NCI-H446 treated with DMSO at 0.1 percent for 48 hours (cell line): ENCODE data around the gene TSSK3.
"Not testable (repeated sequence)": the region's sequence is repeated elsewhere in the genome, so short reads cannot be mapped to it uniquely, and the experiment has no call there.

ENCODE experiments used
- DNase-seq: peaks from one replicate; lab custom pipeline; 2025; lab: John Stamatoyannopoulos, UW

TSSK3 gene

DNA sequence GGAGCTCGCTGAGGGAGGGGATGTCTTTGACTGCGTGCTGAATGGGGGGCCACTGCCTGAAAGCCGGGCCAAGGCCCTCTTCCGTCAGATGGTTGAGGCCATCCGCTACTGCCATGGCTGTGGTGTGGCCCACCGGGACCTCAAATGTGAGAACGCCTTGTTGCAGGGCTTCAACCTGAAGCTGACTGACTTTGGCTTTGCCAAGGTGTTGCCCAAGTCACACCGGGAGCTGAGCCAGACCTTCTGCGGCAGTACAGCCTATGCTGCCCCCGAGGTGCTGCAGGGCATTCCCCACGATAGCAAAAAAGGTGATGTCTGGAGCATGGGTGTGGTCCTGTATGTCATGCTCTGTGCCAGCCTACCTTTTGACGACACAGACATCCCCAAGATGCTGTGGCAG, 1.4 kb downstream of the TSSK3 start:
- DNase-seq = no peak

DNA sequence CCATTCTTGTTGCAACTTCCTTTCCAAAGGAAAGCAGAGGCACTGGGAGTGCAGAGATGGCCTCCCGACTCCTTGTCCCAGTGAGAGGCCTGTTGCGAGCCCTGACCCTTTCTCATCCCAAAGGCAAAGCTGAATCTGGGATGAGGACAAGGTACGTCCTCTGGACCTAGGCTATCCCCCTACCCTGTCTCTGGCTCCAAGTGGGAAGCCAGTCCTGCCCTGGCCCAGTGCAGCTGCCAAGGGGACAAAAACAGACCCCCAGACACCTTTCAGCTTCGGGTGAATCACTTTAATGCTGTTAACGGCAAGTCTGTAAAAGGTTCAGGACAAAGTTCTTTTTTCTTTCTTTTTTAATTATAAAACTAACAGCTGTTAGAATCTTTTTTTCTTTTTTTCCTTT, 2.5 kb downstream of the TSSK3 start:
- DNase-seq = no peak

DNA sequence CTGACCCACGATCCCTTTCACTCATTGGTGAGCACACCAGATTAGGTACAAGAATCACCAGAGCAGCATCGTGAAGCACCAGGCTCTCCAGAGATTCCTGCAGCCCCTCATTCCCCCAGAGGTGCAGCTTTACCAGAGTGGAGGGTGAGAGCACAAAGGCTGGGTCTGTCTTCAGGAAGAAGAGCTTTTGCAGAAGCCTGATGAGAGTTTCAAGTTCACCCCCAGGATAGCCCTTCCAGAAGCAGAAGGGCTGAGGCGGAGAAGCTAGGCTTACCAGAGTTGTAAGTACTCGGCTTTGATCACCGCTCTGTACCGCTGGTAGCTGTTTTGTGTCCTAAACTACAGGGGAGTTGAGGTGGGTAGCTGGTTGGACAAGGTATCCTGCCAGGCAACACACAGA, 3.1 kb downstream of the TSSK3 start:
- no peak for DNase-seq

DNA sequence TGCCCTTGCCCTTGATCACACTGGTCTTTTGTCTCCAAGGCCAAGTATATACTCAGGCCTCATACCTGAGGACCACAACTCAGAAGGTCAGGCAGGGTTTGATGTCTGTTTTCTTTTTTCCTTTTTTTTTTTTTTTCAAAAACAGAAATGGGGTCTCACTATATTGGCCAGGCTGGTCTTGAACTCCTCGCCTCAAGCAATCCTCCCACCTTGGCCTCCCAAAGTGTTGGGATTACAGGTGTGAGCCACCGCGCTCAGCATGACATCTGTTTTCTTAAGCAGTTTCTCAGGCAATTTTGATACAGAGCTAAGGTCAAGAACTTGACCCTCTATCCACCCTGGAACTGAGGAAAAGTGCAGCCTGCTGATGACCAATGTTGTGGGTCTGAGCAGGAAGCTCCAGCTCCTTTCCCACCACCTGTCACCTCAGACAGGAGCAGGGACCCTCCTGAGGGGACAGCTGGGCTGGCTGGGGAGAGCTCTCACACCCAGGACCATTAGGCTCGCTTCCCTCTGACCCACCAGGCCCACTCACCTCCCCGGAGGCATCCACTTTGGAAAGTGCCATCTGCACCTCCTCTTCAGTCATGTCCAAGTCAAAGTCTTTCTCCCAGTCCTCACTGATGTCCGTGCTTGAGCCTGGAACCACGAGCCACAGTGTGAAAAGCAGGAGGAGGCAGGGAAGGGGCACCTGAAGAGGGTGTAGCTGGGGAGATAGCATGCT, 5.7 kb downstream of the TSSK3 start:
- no peak for DNase-seq

DNA sequence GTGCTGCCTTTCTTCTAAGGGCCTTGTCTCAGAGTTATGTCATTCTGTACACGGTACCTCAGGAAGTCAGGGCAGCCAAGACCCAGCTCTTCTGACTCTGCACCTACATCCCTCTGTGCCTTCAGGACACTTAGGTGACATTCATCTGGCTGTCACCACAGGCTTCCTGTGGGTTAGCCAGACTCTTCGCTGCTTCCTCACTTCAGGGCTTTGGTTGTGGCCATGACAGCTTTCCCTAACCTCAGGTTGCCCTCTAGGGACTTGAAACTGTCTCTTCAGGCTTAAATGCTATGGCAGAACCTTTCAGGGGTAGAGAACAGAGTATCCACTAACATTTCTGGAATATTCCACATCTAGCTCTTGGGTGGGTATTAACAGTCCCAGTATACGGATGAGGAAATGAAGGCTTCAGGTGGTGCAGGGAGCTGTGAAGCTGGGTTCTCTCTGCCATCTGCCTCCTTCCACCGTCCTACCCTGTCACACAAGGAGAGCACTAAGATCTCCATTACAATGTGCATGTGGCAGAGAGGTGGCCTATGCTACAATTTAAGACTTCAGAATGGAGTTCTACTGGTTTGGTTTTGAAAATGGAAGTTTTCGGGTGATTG, 9.9 kb downstream of the TSSK3 start:
- no peak for DNase-seq

DNA sequence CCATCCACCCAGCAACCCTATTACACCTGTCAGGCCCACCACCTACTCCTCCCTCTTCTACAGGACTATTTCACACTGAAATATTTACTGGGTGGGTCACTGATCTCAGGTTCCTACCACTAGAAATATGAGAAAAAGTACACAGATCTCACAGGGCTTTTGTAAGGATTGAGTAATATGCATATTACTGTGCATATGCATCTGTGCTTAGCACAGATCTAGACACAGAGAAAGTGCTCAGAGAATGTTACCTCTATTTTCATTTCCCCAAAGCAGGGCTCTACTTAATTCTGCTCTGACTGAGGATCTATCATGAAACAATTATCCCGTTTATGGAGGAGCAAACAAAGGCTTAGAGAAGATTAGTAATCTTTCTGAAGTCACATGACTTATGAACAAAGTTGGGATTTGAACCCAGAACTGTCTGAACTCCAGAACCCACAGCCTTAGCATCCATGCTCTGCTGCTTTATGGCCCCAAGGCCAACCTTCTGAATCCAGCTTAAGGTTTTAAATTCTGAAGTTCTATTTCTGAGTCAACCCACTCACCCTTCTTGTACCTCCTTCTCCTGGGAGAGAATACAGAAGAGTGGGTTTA, 11.8 kb downstream of the TSSK3 start:
- DNase-seq = no peak

DNA sequence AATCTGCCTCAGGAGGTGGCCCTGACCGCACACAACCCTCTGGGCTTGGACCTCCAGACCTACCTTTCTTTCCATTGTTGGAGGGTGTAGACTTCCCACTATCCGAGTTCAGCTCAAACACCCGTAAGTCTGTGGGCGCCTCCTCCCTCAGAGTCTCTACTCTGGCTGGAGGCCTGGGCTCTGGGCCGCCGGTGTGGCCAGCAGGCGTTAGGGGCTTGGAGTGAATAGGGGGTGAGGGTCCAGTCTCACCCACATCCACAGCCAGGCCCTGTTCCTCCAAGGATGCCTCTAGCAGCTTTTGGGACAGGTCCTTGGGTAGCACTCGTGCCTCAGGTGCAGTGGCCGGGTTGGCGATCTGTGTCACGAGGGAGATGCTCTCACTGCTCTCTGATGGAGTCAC, 13.9 kb downstream of the TSSK3 start:
- DNase-seq = no peak

DNA sequence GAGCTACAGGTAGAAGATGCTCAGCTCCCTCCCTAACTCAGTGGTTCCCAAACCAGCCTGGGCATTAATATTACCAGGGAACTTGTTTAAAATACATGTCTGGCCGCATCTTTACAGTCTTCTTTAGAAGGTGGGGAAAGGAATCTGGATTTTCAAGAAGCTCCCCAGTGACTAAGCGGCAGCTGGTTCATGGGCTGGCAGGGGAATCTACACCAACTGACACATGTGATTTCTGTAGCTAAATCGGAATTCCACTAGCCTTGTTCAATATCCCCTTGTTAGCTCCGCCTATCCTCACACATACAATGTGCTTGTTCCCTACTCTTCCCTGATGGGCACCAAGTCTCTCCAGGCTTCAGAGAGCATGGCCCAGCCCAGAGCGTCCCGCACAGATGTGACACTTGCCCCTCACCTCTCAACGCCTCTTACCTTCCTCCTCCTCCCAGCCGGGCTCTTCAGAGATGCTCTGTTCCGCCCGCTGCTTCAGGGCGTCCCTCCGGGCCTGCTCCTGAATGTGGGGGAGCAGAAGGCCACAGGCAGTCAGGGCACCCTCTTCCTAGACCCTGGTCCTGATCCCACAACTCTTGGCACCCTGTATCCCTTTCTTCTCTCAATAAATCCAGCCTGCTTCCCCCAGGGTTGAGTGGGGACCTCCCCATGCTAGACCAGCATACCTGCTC, 15.3 kb downstream of the TSSK3 start:
- DNase-seq = no peak

DNA sequence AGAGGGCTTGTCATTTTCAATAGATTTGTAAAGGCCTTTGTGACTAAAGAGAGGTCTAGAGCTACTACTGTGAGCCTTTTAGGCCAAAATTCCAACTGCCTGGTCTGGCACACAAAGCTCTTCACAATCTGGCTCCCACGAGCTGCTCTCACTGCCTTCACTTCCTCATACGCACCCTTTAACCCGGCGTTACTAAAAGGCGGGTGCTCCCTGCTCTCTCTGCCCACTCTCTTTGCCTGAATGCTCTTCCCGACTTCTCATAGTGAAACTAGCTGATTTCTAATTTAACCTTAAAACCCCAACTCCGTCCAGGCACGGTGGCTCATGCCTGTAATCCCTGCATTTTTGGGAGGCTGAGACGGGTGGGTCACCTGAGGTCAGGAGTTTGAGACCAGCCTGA, 17.7 kb downstream of the TSSK3 start:
- DNase-seq = no peak

DNA sequence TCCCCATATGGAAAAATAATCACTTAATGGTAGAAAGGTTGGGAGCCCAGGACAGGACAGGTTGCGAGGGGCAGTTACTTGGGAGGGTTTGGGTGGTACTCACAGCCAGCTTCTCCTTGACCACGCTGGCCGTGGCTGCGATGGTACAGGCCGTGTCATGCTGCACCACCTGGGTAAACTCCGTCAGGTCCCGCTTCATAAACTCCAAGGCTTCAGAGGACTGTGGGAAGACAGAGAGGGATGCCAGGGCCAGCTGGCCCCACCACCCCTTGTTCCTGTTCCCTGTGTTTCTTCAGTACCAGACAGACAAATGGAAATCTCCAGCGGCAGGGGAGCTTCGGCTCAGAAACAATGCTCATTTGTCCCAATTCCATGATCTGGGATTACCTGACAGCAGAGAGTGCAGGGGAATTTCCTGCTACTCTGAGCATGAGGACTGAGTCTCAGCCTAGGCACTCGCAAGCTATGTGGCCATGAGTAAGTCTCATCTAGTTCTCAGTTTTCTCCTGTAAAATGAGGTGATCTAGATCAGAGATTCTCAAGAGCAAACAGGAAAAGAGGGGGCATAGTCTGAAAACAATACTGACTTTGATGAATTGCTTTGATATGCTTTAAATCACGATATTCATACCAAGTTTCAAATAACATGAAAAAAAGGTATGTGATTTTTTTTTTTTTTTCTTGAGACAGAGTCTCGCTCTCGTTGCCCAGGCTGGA, 24.5 kb downstream of the TSSK3 start:
- no peak for DNase-seq

DNA sequence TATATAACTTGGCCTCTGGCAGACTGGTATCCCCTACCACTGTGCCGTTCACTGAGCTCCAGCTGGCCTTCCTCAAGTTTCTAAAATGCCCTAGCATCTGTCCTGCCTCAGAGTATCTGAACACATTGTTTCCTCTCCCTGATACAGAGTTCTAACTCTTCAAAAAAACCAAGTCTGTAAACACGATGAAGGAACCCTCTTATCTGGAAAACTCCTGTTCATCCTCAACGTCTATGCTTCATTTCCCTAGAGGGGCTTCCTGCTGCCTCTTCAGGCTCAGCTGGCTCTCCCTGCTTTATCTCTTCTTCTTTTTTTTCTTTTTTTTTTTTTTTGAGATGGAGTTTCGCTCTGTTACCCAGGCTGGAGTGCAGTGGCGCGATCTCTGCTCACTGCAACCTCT, 26.3 kb downstream of the TSSK3 start:
- no peak for DNase-seq

DNA sequence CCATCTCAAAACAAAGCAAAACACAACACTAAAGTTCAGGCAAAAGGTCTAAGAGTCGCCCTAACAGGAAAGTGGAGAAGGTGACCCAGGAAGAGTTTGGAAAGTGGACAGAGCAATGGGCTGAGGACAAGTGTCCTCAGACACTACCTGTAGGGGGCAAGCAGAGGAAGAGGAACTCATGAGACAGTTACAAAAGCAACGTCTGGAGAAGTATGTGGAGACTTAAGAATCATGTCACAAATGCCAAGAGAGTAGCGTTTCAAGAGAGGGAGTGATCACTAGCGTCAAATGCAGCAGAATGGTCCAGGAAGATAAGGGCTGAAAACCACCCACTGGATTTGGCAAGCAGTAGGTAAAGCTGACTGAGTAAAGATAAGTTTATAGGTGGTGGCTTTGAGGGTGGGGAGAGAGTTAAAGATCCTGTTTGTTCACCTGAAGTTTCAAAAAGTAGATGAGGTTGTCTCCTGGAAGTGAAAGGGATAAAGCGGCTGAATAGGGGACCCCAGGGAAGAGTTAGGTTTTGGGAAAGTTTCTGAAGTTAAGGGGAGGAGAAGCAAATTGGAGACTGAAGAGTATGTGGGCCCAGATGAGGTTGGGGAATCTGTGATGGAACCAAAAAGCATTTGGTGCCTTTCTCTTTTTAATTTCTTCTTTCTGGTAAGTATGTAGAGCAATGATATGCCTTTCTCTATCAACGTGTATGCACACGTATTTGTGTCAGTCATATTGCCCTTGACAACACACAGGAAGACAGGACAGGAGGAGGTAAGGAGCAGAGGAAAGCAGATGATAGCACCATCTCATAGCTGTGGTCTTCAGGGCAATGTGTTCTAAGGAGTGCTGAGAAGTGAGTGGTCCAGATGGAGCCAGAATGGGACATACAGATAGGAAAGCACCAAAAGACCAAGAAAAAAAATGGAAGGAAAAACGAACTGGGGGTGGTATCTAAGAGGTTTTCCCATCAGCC, 28.8 kb downstream of the TSSK3 start:
- DNase-seq = no peak

DNA sequence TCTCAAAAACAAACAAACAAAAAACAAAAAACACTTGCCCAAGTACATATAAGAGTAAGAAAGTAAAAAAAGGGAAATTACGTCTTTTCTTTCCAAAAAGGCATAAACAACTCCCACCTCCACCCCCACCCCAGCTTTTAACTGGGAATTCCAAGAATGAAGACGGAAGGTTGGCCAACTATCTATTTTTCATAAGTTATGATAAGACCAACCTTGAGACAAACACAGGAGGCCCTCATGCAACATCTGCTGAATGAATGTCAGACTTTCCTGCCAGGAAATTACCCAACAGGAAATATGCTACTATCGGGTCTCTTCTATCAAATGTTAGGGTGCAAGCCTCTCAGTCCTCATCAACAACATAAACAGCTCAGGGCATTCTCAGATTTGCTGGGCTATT, 30.0 kb downstream of the TSSK3 start:
- DNase-seq = no peak

DNA sequence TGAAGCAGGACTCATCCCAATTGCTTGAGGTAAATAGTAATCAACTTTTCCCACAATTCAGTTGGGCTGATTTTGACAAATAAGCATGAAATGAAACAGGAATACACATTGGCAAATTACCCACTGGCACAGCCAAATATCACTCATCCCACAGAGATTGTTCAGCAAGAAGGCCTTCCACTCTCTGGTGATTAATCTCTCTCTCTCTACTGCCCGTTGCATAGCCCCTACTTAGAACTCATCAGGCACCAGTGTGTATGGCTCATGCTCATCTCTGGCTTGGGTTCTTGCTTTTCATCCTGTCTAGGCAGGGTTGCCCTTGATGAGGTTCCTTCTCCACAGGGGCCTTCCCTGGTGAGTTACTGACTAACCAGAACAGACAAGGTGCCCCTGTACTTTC, 30.8 kb downstream of the TSSK3 start:
- no peak for DNase-seq

DNA sequence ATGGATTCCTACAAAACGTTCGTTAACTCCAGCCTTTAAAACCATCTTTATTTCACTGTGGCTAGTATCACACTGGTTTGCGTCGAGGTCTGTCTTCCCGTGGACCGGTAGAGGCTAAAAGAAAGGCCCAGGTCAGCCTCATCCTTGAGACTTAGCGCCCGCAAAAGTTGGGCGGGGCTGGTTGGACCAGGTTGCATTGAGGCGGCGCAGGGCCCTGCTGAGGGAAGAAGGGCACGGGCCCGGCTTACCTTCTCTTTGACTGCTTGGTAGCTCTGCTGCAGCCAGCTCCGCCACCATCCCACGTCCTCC, 31.4 kb downstream of the TSSK3 start:
- no peak for DNase-seq

DNA sequence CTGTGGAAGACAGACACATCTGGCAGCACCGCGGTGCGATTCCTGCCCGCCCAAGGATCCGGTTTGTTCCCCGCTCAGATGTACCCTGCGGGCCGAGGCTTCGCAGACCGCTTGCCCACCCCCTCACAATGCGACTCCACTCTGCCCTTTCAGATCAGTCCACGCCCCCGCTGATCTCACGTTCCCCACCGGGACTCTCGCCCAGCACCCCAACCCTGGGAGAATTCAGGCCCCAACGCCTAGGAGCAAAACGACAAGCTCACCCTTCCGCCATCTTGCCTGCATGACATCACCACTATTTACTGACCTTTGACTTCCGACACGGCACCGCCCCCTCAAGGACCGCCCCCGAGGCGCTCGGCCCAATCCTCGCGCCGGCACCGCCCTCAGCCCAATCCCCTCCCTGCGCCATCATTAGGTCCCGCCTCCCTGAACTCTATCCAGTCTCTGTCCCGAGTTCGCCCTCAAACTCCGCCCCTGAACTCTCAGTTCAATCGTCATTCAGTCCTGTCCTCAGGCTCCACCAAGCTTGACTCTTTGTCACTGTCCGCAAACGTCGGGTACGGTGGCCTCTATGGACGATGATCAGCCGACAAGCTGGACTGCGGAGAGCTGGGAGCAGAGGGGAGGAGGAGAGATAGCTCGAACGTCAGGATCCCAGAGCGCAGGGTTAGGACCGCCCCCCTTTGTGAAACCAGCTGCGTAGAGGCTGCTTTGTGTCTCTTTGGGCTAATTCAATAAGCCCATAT, 32.0 kb downstream of the TSSK3 start, which contains the start of gene BSDC1:
BSDC1 (minus strand) TSS at position 301 of the 749 bp plus-strand sequence; CDS start at position 274, 27 bp downstream.
- peak; percentile 95 for DNase-seq

DNA sequence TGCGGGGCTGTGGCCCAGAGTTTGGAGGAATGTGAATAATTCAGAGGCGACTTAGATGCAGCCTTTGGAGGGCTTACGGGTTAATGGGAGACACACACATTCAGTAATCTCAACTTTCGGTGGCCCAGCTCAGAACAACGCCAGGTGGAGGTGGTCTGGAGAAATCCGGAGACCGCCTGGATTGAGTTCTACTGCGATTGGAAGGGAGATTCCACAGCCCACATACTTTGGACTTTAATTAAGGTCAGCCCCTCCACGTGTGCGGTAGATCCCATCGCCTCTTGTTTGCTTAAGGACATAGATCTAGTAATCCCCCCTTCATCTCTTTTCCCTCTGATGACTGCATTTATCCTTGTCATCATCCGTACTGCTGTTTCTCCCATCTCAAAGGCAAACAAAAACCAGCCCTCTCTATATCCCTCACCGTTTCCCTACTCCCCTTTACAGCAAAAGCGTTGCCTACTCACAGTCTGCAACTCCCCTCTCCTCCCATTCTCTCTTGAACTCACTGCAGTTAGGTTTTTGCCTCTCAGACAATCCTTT, 32.6 kb downstream of the TSSK3 start:
- no peak for DNase-seq

DNA sequence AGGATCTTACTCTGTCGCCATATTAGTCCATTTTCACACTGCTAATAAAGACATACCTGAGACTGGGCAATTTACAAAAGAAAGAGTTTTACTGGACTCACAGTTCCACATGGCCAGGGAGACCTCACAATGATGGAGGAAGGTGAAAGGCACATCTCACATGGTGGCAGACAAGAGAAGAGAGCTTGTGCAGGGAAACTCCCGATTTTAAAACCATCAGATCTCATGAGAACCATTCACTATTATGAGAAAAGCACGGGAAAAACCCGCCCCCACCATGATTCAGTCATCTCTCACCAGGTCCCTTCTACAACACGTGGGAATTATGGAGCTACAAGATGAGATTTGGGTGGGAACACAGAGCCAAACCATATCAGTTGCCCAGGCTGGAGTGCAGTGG, 34.2 kb downstream of the TSSK3 start:
- DNase-seq = not testable (repeated sequence)

DNA sequence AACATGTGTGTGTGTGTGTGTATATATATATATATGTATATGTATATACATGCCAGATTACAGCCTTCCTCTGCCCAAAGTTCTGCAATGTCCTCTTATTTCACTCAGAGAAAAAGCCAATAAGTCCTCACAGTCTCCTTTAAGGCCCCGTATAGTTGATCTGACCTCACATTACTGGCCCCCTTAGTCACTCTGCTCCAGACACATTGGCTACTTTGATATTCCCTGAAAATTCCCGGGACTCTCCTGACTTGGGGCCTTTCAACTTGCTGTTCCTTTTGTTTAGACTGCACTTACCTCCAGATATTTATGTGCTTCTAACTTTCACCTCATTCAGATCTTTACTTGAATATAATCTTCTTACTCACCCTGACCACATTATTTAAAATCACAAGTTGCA, 36.1 kb downstream of the TSSK3 start:
- no peak for DNase-seq

DNA sequence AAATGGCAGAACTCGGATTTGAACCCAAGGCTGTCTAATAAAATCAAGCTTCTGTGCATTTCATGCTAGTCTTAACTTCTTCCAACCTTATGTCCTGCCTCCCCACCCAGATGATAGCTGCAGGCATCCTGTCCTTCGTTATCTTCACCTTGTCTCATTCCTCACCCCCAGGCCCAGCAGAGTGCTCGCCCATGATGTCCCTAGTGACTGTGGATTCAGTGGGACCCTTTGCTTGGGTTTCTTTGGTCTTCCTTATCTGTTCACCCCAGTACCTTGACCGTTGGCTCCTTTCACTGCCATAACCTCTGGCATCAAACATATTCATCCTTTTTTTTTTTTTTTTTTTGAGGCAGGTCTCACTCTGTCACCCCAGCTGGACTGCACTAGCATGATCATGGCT, 37.5 kb downstream of the TSSK3 start:
- no peak for DNase-seq
